CD4-positive, alpha-beta T cell treated with Interferon gamma for 1 hour (primary cell): ENCODE results near the gene ACAA1.
"Not testable (repeated sequence)": the region's sequence is repeated elsewhere in the genome, so short reads cannot be mapped to it uniquely, and the experiment has no call there.

Experiments
- DNase-seq: peaks from one replicate; pipeline ENCODE4 v3.0.0-alpha.2; 2020

ACAA1 gene

GRCh38 chr3:38154033-38154494, 17.1 kb upstream of the ACAA1 start:
- DNase-seq = no peak

GRCh38 chr3:38153221-38153620, 16.3 kb upstream of the ACAA1 start:
- DNase-seq = no peak

- DNase-seq = no peak
Measured at GRCh38 chr3:38152609-38153008, 15.7 kb upstream of the ACAA1 start.

GRCh38 chr3:38151667-38152265, 14.8 kb upstream of the ACAA1 start:
- peak; percentile 29 for DNase-seq

- DNase-seq = no peak
Measured at GRCh38 chr3:38150780-38151528, 14.0 kb upstream of the ACAA1 start.

GRCh38 chr3:38149708-38150107, 12.8 kb upstream of the ACAA1 start:
- DNase-seq = no peak

GRCh38 chr3:38148311-38148882, 11.5 kb upstream of the ACAA1 start:
- DNase-seq = no peak

GRCh38 chr3:38147421-38147820, 10.5 kb upstream of the ACAA1 start:
- no peak for DNase-seq

GRCh38 chr3:38146504-38146903, 9.6 kb upstream of the ACAA1 start:
- DNase-seq = no peak

GRCh38 chr3:38143511-38143910, 6.6 kb upstream of the ACAA1 start:
- no peak for DNase-seq

- DNase-seq = no peak
Measured at GRCh38 chr3:38142959-38143358, 6.0 kb upstream of the ACAA1 start.

- DNase-seq = no peak
Measured at GRCh38 chr3:38141952-38142273, 5.0 kb upstream of the ACAA1 start.

- DNase-seq = no peak
Measured at GRCh38 chr3:38141173-38141951, 4.4 kb upstream of the ACAA1 start.

GRCh38 chr3:38140326-38141172, 3.6 kb upstream of the ACAA1 start:
- no peak for DNase-seq

GRCh38 chr3:38139652-38140051, 2.7 kb upstream of the ACAA1 start:
- DNase-seq = no peak

GRCh38 chr3:38139191-38139590, 2.3 kb upstream of the ACAA1 start:
- no peak for DNase-seq

- DNase-seq = peak; percentile 83
Measured at GRCh38 chr3:38138349-38139190, 1.6 kb upstream of the ACAA1 start, which contains the start of gene MYD88. MYD88 (plus strand) TSS chr3:38138661; CDS start chr3:38138701, 40 bp downstream.

- peak; percentile 15 for DNase-seq
Measured at GRCh38 chr3:38137615-38138348, 855 bp upstream of the ACAA1 start.

GRCh38 chr3:38136393-38136776, 542 bp downstream of the ACAA1 start:
- no peak for DNase-seq

GRCh38 chr3:38135621-38136277, 1.2 kb downstream of the ACAA1 start:
- DNase-seq = not testable (repeated sequence)
